HUES6 (cell line): Measurements from ENCODE around the gene CELF5.
"Not testable (repeated sequence)": the region's sequence is repeated elsewhere in the genome, so short reads cannot be mapped to it uniquely, and the experiment has no call there.

Source experiments
- H3K27ac ChIP-seq: 2 replicates; pipeline ENCODE4 v1.7.0; 2013; ENCODE audit warnings: low read depth, mild to moderate bottlenecking, low read length, inconsistent platforms
- H3K27me3 ChIP-seq: 2 replicates; pipeline ENCODE4 v1.6.1; 2013; ENCODE audit warnings: low read length; ENCODE audit not compliant: control insufficient read depth, insufficient read depth
- H3K36me3 ChIP-seq: 2 replicates; pipeline ENCODE4 v1.6.1; 2013; ENCODE audit warnings: low read length; ENCODE audit not compliant: control insufficient read depth, insufficient read depth
- H3K4me1 ChIP-seq: 2 replicates; pipeline ENCODE4 v1.6.1; 2013; ENCODE audit warnings: low read length; ENCODE audit not compliant: control insufficient read depth, insufficient read depth
- H3K4me3 ChIP-seq: 2 replicates; pipeline ENCODE4 v1.5.1; 2013; ENCODE audit warnings: low read depth, low read length
- H3K9ac ChIP-seq: one replicate; pipeline ENCODE4 v1.6.1; 2013; ENCODE audit warnings: mild to moderate bottlenecking, low read length
- H3K9me3 ChIP-seq: 2 replicates; pipeline ENCODE4 v1.6.1; 2013; ENCODE audit warnings: low read depth, low read length; ENCODE audit not compliant: control insufficient read depth, insufficient read depth

CELF5 gene

GRCh38 chr19:3330047-3330446 lies 105.6 kb downstream of the CELF5 start:
- H3K27ac ChIP-seq: no peak overlapping the region
- H3K9me3 ChIP-seq: no peaks in the 10 kb centered on the region
- H3K4me3 ChIP-seq: no peak overlapping the region
- H3K4me1 ChIP-seq: no peaks in the 10 kb centered on the region
- H3K36me3 ChIP-seq: no peaks in the 10 kb centered on the region
- H3K27me3 ChIP-seq: peaks cover 27% of the 10 kb centered on the region; the same call in 1 of the 2 replicates
- H3K9ac ChIP-seq: no peak overlapping the region

- not testable (repeated sequence) for H3K9ac ChIP-seq, H3K4me1 ChIP-seq, H3K4me3 ChIP-seq, H3K9me3 ChIP-seq, H3K27ac ChIP-seq, H3K36me3 ChIP-seq
- H3K27me3 ChIP-seq: peaks cover 43% of the 10 kb centered on the region
Measured at GRCh38 chr19:3332232-3332631, 107.8 kb downstream of the CELF5 start.

- Histone ChIP-seq H3K9me3 (no peaks in the 10 kb centered on the region), H3K9ac (no peak overlapping the region), H3K4me1 (no peaks in the 10 kb centered on the region), H3K27me3 (peaks cover 43% of the 10 kb centered on the region), H3K36me3 (no peaks in the 10 kb centered on the region), H3K27ac (no peak overlapping the region), H3K4me3 (no peak overlapping the region)
Measured at GRCh38 chr19:3333020-3333583, 108.6 kb downstream of the CELF5 start.

GRCh38 chr19:3333662-3334061 lies 109.2 kb downstream of the CELF5 start:
- H3K9ac ChIP-seq: no peak overlapping the region
- H3K27me3 ChIP-seq: peaks cover 43% of the 10 kb centered on the region
- H3K36me3 ChIP-seq: no peaks in the 10 kb centered on the region
- H3K4me3 ChIP-seq: no peak overlapping the region
- H3K4me1 ChIP-seq: no peaks in the 10 kb centered on the region
- H3K27ac ChIP-seq: no peak overlapping the region
- H3K9me3 ChIP-seq: no peaks in the 10 kb centered on the region

GRCh38 chr19:3334749-3335430 lies 110.4 kb downstream of the CELF5 start:
- H3K27ac ChIP-seq, H3K9me3 ChIP-seq, H3K9ac ChIP-seq, H3K36me3 ChIP-seq, H3K4me1 ChIP-seq, H3K4me3 ChIP-seq: not testable (repeated sequence)
- peaks cover 44% of the 10 kb centered on the region for H3K27me3 ChIP-seq

GRCh38 chr19:3335431-3336350 lies 111.2 kb downstream of the CELF5 start:
- H3K4me3 ChIP-seq: no peak overlapping the region
- H3K9me3 ChIP-seq: no peaks in the 10 kb centered on the region
- no peak overlapping the region for H3K27ac ChIP-seq
- peaks cover 43% of the 10 kb centered on the region for H3K27me3 ChIP-seq
- H3K36me3 ChIP-seq: no peaks in the 10 kb centered on the region
- H3K4me1 ChIP-seq: no peaks in the 10 kb centered on the region
- H3K9ac ChIP-seq: no peak overlapping the region

GRCh38 chr19:3336351-3336679 lies 111.9 kb downstream of the CELF5 start:
- no peak overlapping the region for H3K27ac ChIP-seq
- H3K4me3 ChIP-seq: no peak overlapping the region
- no peaks in the 10 kb centered on the region for H3K36me3 ChIP-seq
- peaks cover 39% of the 10 kb centered on the region for H3K27me3 ChIP-seq
- no peaks in the 10 kb centered on the region for H3K9me3 ChIP-seq
- no peaks in the 10 kb centered on the region for H3K4me1 ChIP-seq
- H3K9ac ChIP-seq: no peak overlapping the region

GRCh38 chr19:3336680-3337523 lies 112.4 kb downstream of the CELF5 start:
- Histone ChIP-seq H3K27ac (no peak overlapping the region), H3K27me3 (peaks cover 36% of the 10 kb centered on the region), H3K36me3 (no peaks in the 10 kb centered on the region), H3K9ac (no peak overlapping the region), H3K4me1 (no peaks in the 10 kb centered on the region), H3K4me3 (no peak overlapping the region), H3K9me3 (no peaks in the 10 kb centered on the region)

- no peaks in the 10 kb centered on the region for H3K36me3 ChIP-seq
- peaks cover 26% of the 10 kb centered on the region for H3K27me3 ChIP-seq
- no peaks in the 10 kb centered on the region for H3K4me1 ChIP-seq
- H3K4me3 ChIP-seq: no peak overlapping the region
- no peaks in the 10 kb centered on the region for H3K9me3 ChIP-seq
- H3K27ac ChIP-seq: no peak overlapping the region
- H3K9ac ChIP-seq: no peak overlapping the region
Measured at GRCh38 chr19:3338541-3339181, 114.2 kb downstream of the CELF5 start.

GRCh38 chr19:3340340-3340739 lies 115.9 kb downstream of the CELF5 start:
- H3K27ac ChIP-seq: no peak overlapping the region
- H3K9me3 ChIP-seq: no peaks in the 10 kb centered on the region
- no peaks in the 10 kb centered on the region for H3K36me3 ChIP-seq
- H3K27me3 ChIP-seq: peaks cover 34% of the 10 kb centered on the region
- H3K4me1 ChIP-seq: no peaks in the 10 kb centered on the region
- no peak overlapping the region for H3K9ac ChIP-seq
- no peak overlapping the region for H3K4me3 ChIP-seq
